HG03354 (cell line): Measurements from ENCODE around the gene CPNE5.

Source experiments
- ATAC-seq: cut with Tn5 transposase; IDR thresholded peaks from one replicate; pipeline ENCODE4 v1.9.1; 2021; ENCODE audit warnings: mild to moderate bottlenecking; ENCODE audit not compliant: unreplicated experiment, poor library complexity, severe bottlenecking

The CPNE5 gene

DNA sequence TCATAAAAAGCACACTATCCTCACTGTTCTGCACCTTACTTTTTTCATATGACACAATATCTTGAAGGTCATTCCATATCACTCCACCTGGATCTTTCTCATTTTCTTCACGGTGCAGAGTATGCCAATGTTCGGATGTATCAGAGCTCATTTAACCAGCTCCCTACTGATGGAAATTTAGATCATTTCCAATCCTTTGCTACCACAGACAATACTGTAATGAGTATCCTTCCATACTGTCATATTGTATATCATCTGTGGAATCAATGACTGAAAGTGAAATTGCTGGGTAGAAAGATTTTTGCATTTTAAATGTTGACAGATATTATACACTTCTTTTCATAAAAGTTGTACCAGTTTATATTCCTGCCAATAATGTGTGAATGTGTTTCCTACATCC, 143.8 kb downstream of the CPNE5 start:
- ATAC-seq, result no peak

- no peak for ATAC-seq
Measured at GRCh38 chr6:36694616-36695015, 144.6 kb downstream of the CPNE5 start.

- no peak for ATAC-seq
Measured at GRCh38 chr6:36692861-36693702, 146.2 kb downstream of the CPNE5 start.

- ATAC-seq, result peak; percentile 63
Measured at GRCh38 chr6:36692220-36692619, 147.0 kb downstream of the CPNE5 start.

DNA sequence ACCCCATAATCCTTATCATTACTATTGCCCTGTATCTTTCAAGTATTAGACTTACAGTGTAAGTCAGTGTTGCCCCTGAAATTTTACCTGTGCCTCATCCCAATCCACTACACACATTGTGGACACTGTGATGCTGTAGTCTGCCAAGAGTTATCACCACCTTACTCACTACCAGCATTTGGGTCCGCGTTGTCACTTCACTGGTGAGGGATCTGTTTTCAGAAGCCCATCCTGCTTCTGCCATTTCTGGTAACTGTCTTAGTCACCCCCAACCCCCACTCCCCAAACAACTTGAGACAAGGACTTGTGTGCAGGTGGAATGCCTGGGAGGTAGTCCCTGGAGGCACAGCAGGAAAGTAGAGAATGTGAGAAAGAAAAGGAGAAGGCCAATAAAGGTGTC, 147.6 kb downstream of the CPNE5 start:
- no peak for ATAC-seq

DNA sequence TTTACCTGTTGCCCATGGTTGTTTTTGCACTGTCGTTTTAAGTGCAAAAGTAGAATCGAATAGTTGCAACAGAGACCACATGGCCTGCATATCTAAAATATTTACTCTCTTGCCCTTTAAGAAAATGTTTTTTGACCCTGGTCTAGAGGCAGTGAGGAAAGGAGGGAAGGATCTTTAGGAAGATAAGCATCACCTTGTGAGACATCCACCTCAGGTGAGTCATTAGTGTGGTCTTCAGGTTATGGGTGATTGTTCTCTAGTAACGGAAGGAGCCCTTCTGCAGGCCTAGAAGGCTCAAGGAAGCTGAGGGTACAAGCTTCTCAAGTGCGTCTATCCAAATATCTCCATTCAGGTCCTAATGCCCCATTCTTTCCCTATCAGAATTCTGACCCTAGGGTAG, 148.2 kb downstream of the CPNE5 start:
- no peak for ATAC-seq
